CD4-positive, alpha-beta T cell (primary cell): ENCODE results near the gene PSME1. TPM values are rescaled to one million over a fixed set of nuclear protein-coding genes. Genes with fewer than 3 reads are reported as not detected.

Source experiments
- ATAC-seq: fragments of 200-7000 bp; cut with Tn5 transposase; one replicate; pipeline ENCODE4 v1.10.0; 2022; ENCODE audit warnings: mild to moderate bottlenecking; ENCODE audit not compliant: poor library complexity
- CTCF ChIA-PET: fragments of 350-600 bp; sonication (Branson Sonifier 250); formaldehyde crosslinking; loops from one replicate; lab custom pipeline; 2021; ENCODE audit warnings: antibody characterized with exemption, inconsistent platforms; lab: Charles Lee
- POLR2A ChIA-PET: fragments of 350-600 bp; sonication (Branson Sonifier 250); formaldehyde crosslinking; loops from one replicate; lab custom pipeline; 2021; ENCODE audit warnings: antibody characterized with exemption, inconsistent platforms; lab: Charles Lee
- DNase-seq, 14 experiments: peaks; one replicate each; pipeline ENCODE4 v3.0.0-alpha.2; 2013 to 2020; ENCODE audit warnings: mixed read lengths in 2 of 14
- H3K27ac ChIP-seq, 2 donors: one replicate each; pipeline versions ENCODE4 v1.5.1 to v1.7.0; 2013; ENCODE audit warnings: low read length in 2 of 2, low read depth in 1 of 2, mild to moderate bottlenecking in 1 of 2
- H3K27me3 ChIP-seq, 2 experiments: 1 replicate in 1 of 2; 2 replicates in 1 of 2; pipeline versions ENCODE4 v1.6.1 to v1.7.0; 2013; ENCODE audit warnings: low read length in 2 of 2, control low read depth in 1 of 2, mild to moderate bottlenecking in 1 of 2, moderate library complexity in 1 of 2; ENCODE audit not compliant: insufficient read depth in 2 of 2, control insufficient read depth in 1 of 2
- H3K36me3 ChIP-seq: one replicate; pipeline ENCODE4 v1.6.1; 2013; ENCODE audit warnings: low read length, control low read depth; ENCODE audit not compliant: insufficient read depth
- H3K4me1 ChIP-seq: one replicate; pipeline ENCODE4 v1.6.1; 2013; ENCODE audit warnings: low read length, control low read depth; ENCODE audit not compliant: insufficient read depth
- H3K4me3 ChIP-seq: one replicate; pipeline ENCODE4 v1.5.1; 2013; ENCODE audit warnings: mild to moderate bottlenecking, low read length, moderate library complexity
- H3K9me3 ChIP-seq, 2 experiments: 1 replicate in 1 of 2; 2 replicates in 1 of 2; pipeline versions ENCODE4 v1.6.1 to v1.7.0; 2013; ENCODE audit warnings: low read length in 2 of 2, mild to moderate bottlenecking in 2 of 2, control low read depth in 1 of 2, moderate library complexity in 1 of 2; ENCODE audit not compliant: control insufficient read depth in 1 of 2, insufficient read depth in 1 of 2
- H3K27ac Mint-ChIP-seq: one replicate; pipeline ENCODE4 v1.8.0; 2020; ENCODE audit warnings: mixed read lengths
- H3K27me3 Mint-ChIP-seq: one replicate; pipeline ENCODE4 v1.8.0; 2021; ENCODE audit warnings: mixed read lengths
- H3K36me3 Mint-ChIP-seq: one replicate; pipeline ENCODE4 v1.8.0; 2021; ENCODE audit warnings: low read depth, mixed read lengths
- H3K4me1 Mint-ChIP-seq: one replicate; pipeline ENCODE4 v1.8.0; 2021; ENCODE audit warnings: low read depth, mixed read lengths
- H3K4me3 Mint-ChIP-seq: one replicate; pipeline ENCODE4 v1.8.0; 2020; ENCODE audit warnings: mild to moderate bottlenecking, mixed read lengths
- H3K9me3 Mint-ChIP-seq: one replicate; pipeline ENCODE4 v1.8.0; 2020; ENCODE audit warnings: mixed read lengths
- intact Hi-C, 2 experiments: fragments of 100-400 bp; cut with DNase I in 1 of 2; cut with micrococcal nuclease in 1 of 2; formaldehyde crosslinking; loops; one replicate each; pipeline versions ENCODE4 v1.15.1 to v1.9.0; 2023 to 2025; cut with DNase I, micrococcal nuclease
- polyA plus RNA-seq, 2 donors: library from polyadenylated mRNA; unstranded; fragments of 120-200 nt; gene quantifications; one replicate each; pipeline ENCODE4 v1.2.1, GENCODE V29; 2013
- total RNA-seq, 174 experiments: library from RNA in 2 of 174; stranded (reverse) in 2 of 174; gene quantifications; one replicate each; pipeline ENCODE4 v1.2.3 and lab custom pipeline; 2021 to 2026
- TF ChIP-seq, protein P1 (sequence below): fragments of 200-600 bp; IDR thresholded peaks from one replicate; pipeline ENCODE4 v1.8.0; 2022; ENCODE audit warnings: antibody characterized with exemption, mild to moderate bottlenecking

Gene PSME1
- total RNA-seq (100 to 1,000 TPM; 166 to 171 TPM), total RNA-seq (lab: John Stamatoyannopoulos, UW) (74.7 to 322 (median 162) reads per million in 172 experiments)
- 444 TPM for polyA plus RNA-seq (2013, experiment 1 of 2)
- 337 TPM for polyA plus RNA-seq (2013, experiment 2 of 2)

DNA sequence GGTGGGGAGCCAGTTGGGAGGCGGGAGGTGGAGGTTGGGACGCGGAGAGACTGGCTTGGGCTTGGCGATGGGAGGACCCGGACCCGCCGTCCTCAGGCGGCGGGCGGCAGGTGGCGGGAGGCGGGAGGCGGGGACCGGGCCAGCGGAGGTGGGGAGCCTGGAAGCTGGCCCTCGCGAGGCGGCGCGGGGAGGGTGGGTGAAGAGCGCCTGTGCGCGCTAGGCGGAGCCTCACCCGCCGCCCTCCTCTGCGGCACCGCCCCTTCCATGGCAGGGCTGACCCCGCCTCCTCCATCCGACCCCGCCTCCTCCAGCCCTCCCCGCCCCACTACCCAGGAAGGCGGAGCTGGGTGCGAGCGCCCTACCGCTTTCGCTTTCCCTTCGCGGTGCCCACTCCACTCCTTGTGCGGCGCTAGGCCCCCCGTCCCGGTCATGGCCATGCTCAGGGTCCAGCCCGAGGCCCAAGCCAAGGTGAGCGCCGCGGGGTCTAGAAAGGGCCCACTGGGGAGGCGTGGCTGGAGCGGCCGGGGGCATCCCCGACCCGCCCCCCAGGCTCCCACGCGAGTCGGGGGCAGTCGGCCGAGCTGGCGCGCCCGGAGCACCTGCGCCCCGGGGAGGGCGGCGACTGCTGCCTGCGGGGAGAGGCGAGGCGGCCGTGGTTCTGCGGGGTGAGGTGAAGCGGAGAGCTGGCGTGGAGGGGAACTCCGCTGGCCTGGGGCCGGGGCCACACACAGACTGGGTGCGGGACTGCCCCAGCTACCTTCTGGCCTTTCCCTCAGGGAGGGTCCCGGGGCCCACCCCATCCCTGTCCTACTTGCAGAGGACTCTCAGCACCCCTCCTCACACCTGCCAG, at the start of gene PSME1:
TSS of gene PSME1 (plus strand) at position 361 of the 850 bp plus-strand sequence. CDS start at position 430, 69 bp downstream.
- H3K27me3 ChIP-seq = no peaks in the 10 kb centered on the region
- Mint-ChIP-seq H3K36me3 (peaks cover 42% of the 10 kb centered on the region), H3K27me3 (no peaks in the 10 kb centered on the region), H3K9me3 (no peaks in the 10 kb centered on the region), H3K4me3 (peak within 1 kb of the TSS; percentile 94), H3K27ac (peak within 1 kb of the TSS; percentile 85), H3K4me1 (peaks cover 69% of the 10 kb centered on the region)
- CTCF ChIA-PET = interaction anchor here (0.9 to 5.0 kb wide), 8 partner anchors 11 to 136 kb away, joined by 3 to 33 read pairs (median 6); partner anchors contain the start of genes IRF9, MDP1, PSME2 and RABGGTA
- H3K36me3 ChIP-seq = peaks cover 27% of the 10 kb centered on the region
- H3K27ac ChIP-seq = peak within 1 kb of the TSS; percentile 72 to 88
- intact Hi-C loops = loop anchor here (1.0 to 2.0 kb wide), 6 partner anchors 10 to 77 kb away; partner anchors contain the start of genes IRF9 (in 2 of the 2), CHMP4A (in 1 of the 2), PSME2 (in 1 of the 2) and TM9SF1 (in 1 of the 2)
- TF ChIP-seq, protein P1, sequence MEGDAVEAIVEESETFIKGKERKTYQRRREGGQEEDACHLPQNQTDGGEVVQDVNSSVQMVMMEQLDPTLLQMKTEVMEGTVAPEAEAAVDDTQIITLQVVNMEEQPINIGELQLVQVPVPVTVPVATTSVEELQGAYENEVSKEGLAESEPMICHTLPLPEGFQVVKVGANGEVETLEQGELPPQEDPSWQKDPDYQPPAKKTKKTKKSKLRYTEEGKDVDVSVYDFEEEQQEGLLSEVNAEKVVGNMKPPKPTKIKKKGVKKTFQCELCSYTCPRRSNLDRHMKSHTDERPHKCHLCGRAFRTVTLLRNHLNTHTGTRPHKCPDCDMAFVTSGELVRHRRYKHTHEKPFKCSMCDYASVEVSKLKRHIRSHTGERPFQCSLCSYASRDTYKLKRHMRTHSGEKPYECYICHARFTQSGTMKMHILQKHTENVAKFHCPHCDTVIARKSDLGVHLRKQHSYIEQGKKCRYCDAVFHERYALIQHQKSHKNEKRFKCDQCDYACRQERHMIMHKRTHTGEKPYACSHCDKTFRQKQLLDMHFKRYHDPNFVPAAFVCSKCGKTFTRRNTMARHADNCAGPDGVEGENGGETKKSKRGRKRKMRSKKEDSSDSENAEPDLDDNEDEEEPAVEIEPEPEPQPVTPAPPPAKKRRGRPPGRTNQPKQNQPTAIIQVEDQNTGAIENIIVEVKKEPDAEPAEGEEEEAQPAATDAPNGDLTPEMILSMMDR = no peak
- peak; percentile 97 for ATAC-seq
- peaks cover 68% of the 10 kb centered on the region for H3K4me1 ChIP-seq
- DNase-seq = peak; percentile 89 to 97 (median 95)
- POLR2A ChIA-PET = interaction anchor here (0.7 to 11.7 kb wide), 22 partner anchors 8 to 834 kb away, joined by 3 to 296 read pairs (median 6); partner anchors contain the start of genes CBLN3, CHMP4A, DCAF11 and DHRS1
- peak within 1 kb of the TSS; percentile 74 for H3K4me3 ChIP-seq
- H3K9me3 ChIP-seq = no peaks in the 10 kb centered on the region

DNA sequence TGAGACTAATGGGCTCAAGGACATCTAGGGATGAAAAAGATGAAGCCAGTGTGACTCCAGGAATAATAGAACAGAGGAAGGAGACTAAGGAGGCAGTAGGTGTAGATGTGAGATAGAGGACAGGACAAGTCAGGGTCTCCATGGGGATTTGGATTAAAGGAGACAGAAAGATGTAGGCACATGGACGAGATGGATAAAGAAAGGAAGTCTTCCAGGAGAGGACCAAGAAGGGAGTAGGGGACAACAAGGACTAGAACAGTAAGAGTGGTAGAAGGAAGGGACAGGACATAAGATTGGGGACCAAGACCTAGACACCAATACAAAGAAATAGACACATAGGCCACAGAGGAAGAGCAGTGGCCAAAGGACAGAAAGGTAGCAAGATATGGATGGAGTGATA, 49.0 kb upstream of the PSME1 start:
- POLR2A ChIA-PET = interaction anchor here (0.8 kb wide), 1 partner anchor 9 kb away, joined by 3 read pairs; no protein-coding TSS in a partner anchor
- ATAC-seq (no peak), DNase-seq (no peak)
- Mint-ChIP-seq H3K36me3 (no peaks in the 10 kb centered on the region), H3K27ac (no peak overlapping the region), H3K9me3 (no peaks in the 10 kb centered on the region), H3K4me1 (peaks cover 10% of the 10 kb centered on the region), H3K4me3 (no peak overlapping the region), H3K27me3 (no peaks in the 10 kb centered on the region)
- intact Hi-C loops = no loop called here
- H3K27me3 ChIP-seq = no peaks in the 10 kb centered on the region
- TF ChIP-seq, protein P1 = no peak
- H3K4me3 ChIP-seq = no peak overlapping the region
- H3K9me3 ChIP-seq = no peaks in the 10 kb centered on the region
- H3K36me3 ChIP-seq = no peaks in the 10 kb centered on the region
- H3K4me1 ChIP-seq = peaks cover 8% of the 10 kb centered on the region
- H3K27ac ChIP-seq = no peak overlapping the region
- CTCF ChIA-PET = no interaction called here

DNA sequence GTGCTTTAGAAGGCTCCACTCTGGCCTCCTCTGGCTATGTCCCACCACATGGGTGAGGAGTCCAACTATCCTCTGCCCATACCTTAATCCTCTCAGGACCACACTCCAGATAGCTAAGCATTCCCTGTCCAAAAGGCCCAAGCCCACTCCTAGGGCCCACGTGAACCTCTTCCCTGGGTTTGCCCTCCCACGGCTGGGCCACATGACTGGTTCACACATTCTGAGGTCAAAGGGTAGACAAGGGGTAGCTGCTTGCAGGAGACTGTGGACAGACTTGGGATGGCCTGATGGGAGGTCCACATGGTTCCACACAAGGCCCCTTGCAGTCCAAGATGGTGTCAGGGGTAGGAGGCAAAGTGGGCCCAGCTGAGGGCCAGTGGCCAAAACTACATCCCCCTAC, 47.9 kb upstream of the PSME1 start:
- Histone ChIP-seq H3K27me3 (no peaks in the 10 kb centered on the region), H3K4me3 (no peak overlapping the region), H3K36me3 (no peaks in the 10 kb centered on the region), H3K4me1 (peaks cover 6% of the 10 kb centered on the region), H3K9me3 (no peaks in the 10 kb centered on the region), H3K27ac (no peak overlapping the region)
- CTCF ChIA-PET = interaction anchor here (0.7 kb wide), 1 partner anchor 14 kb away, joined by 3 read pairs; no protein-coding TSS in a partner anchor
- H3K36me3 Mint-ChIP-seq = no peaks in the 10 kb centered on the region
- intact Hi-C loops = no loop called here
- H3K9me3 Mint-ChIP-seq = no peaks in the 10 kb centered on the region
- H3K27ac Mint-ChIP-seq = no peak overlapping the region
- no peak for ATAC-seq
- DNase-seq = no peak
- TF ChIP-seq, protein P1 = no peak
- H3K27me3 Mint-ChIP-seq = no peaks in the 10 kb centered on the region
- peaks cover 7% of the 10 kb centered on the region for H3K4me1 Mint-ChIP-seq
- no peak overlapping the region for H3K4me3 Mint-ChIP-seq
- POLR2A ChIA-PET = no interaction called here
